ENCODE data around the gene ADAM17.

DNA sequence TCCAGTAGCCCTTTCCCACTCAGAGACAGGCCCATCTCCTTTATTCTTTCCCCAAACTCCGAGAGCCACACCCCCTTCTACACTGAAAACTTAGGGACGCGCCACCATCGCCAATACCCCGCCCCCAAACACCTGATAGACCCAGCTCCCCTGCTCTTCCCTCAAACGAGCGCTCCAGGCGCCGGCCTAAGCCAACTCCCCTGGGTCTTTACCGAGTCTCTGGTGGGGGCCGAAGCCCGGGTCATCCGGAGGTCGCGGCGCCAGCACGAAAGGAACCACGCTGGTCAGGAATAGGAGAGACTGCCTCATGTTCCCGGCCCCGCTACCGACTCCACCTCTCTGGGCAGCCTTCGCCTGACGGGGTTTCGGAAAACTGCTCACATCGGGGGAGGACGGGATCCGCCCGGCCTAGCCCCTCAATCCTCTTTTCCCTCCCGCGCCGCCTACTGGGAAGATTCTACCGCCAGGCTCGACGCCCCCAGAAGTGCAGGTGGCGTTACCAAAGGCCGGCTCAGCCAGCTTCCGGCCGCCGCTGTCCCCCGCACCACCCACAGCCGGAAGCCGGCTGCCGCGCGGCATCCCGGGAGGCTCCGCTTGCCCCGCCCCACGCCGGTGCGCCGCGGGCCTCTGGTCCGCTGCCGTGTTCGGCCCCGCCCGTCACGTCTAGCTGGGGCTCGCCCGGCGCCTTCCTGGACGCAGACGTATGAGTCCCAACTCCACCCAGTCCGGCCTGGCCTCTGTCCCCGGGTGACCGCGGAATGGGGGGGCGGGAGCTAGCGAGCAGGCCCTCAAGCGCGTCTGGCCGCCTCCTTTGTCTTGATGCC lies at the start of gene ADAM17:
- TF ChIP-seq POLR2A (IDR thresholded peaks at IDR 0.05) (peak; percentile 88), EP300 (IDR thresholded peaks at IDR 0.05) (peak in 2 of 4 donors; percentile 51 to 61), POLR2AphosphoS5 (IDR thresholded peaks at IDR 0.05) (peak; percentile 90 to 98 (median 97))
- TF ChIP-seq, protein P1, sequence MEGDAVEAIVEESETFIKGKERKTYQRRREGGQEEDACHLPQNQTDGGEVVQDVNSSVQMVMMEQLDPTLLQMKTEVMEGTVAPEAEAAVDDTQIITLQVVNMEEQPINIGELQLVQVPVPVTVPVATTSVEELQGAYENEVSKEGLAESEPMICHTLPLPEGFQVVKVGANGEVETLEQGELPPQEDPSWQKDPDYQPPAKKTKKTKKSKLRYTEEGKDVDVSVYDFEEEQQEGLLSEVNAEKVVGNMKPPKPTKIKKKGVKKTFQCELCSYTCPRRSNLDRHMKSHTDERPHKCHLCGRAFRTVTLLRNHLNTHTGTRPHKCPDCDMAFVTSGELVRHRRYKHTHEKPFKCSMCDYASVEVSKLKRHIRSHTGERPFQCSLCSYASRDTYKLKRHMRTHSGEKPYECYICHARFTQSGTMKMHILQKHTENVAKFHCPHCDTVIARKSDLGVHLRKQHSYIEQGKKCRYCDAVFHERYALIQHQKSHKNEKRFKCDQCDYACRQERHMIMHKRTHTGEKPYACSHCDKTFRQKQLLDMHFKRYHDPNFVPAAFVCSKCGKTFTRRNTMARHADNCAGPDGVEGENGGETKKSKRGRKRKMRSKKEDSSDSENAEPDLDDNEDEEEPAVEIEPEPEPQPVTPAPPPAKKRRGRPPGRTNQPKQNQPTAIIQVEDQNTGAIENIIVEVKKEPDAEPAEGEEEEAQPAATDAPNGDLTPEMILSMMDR (IDR thresholded peaks at IDR 0.05) = peak; percentile 67 to 83 (median 70)
